WTC11 (cell line): ENCODE measurements around the gene COX5A. TPM values are rescaled to one million over a fixed set of nuclear protein-coding genes. Genes with fewer than 3 reads are reported as not detected.
A peak's percentile ranks its signal among the peaks of the same experiment; 100 is the strongest.

Experiments
- ATAC-seq: fragments of 200-7000 bp; cut with Tn5 transposase; 2 replicates; pipeline ENCODE4 v1.10.0; 2021; ENCODE audit warnings: mild to moderate bottlenecking, moderate library complexity
- CTCF ChIA-PET: fragments of 300-600 bp; sonication (Branson Sonifier 250); formaldehyde crosslinking; loops from one replicate; lab custom pipeline; 2021; ENCODE audit warnings: antibody characterized with exemption; lab: Charles Lee
- POLR2A ChIA-PET: fragments of 350-600 bp; sonication (Branson Sonifier 250); formaldehyde crosslinking; loops from one replicate; lab custom pipeline; 2021; ENCODE audit warnings: antibody characterized with exemption; lab: Charles Lee
- DNase-seq: peaks from one replicate; pipeline ENCODE4 v3.0.0; 2021; ENCODE audit warnings: low spot score
- H3K27ac Mint-ChIP-seq: 2 replicates; pipeline ENCODE4 v1.8.0; 2021; ENCODE audit warnings: mixed read lengths
- H3K27me3 Mint-ChIP-seq: 2 replicates; pipeline ENCODE4 v1.8.0; 2021; ENCODE audit warnings: low read depth, mild to moderate bottlenecking, moderate library complexity, mixed read lengths
- H3K36me3 Mint-ChIP-seq: 2 replicates; pipeline ENCODE4 v1.8.0; 2021; ENCODE audit warnings: mixed read lengths
- H3K4me1 Mint-ChIP-seq: 2 replicates; pipeline ENCODE4 v1.8.0; 2022; ENCODE audit warnings: mixed read lengths
- H3K4me3 Mint-ChIP-seq: 2 replicates; pipeline ENCODE4 v1.8.0; 2021; ENCODE audit warnings: mild to moderate bottlenecking, moderate library complexity, mixed read lengths
- H3K9me3 Mint-ChIP-seq: 2 replicates; pipeline ENCODE4 v1.8.0; 2021; ENCODE audit warnings: mixed read lengths
- AR ChIP-seq: fragments of 250-450 bp; sonication (Bioruptor Pico); IDR thresholded peaks from 2 replicates; pipeline ENCODE4 v1.9.0; 2021; ENCODE audit warnings: mild to moderate bottlenecking
- ATF3 ChIP-seq: sonication (generic); formaldehyde crosslinking; conservative IDR thresholded peaks from 2 replicates; pipeline ENCODE4 v1.8.1; 2022; ENCODE audit warnings: mild to moderate bottlenecking, missing genetic modification reagents
- ATF6 ChIP-seq: sonication (generic); formaldehyde crosslinking; IDR thresholded peaks from 2 replicates; pipeline ENCODE4 v1.8.1; 2023; ENCODE audit warnings: mild to moderate bottlenecking, missing genetic modification reagents
- CREB1 ChIP-seq: sonication (generic); formaldehyde crosslinking; IDR thresholded peaks from 2 replicates; pipeline ENCODE4 v1.8.0; 2023; ENCODE audit warnings: mild to moderate bottlenecking, missing genetic modification reagents
- ELF4 ChIP-seq: sonication (generic); formaldehyde crosslinking; IDR thresholded peaks from 2 replicates; pipeline ENCODE4 v1.8.1; 2022; ENCODE audit warnings: low read depth, mild to moderate bottlenecking, moderate library complexity, missing genetic modification reagents
- GABPB1 ChIP-seq: sonication (generic); formaldehyde crosslinking; IDR thresholded peaks from 2 replicates; pipeline ENCODE4 v1.8.1; 2023; ENCODE audit warnings: mild to moderate bottlenecking, missing genetic modification reagents
- JUN ChIP-seq: sonication (generic); formaldehyde crosslinking; IDR thresholded peaks from 2 replicates; pipeline ENCODE4 v1.8.0; 2023; ENCODE audit warnings: mild to moderate bottlenecking, missing genetic modification reagents
- NFE2L1 ChIP-seq: sonication (generic); formaldehyde crosslinking; IDR thresholded peaks from 2 replicates; pipeline ENCODE4 v1.8.1; 2023; ENCODE audit warnings: missing genetic modification reagents
- NR3C1 ChIP-seq: sonication (generic); formaldehyde crosslinking; conservative IDR thresholded peaks from 2 replicates; pipeline ENCODE4 v1.8.1; 2023; ENCODE audit warnings: low read depth, mild to moderate bottlenecking, missing genetic modification reagents
- PREB ChIP-seq: sonication (generic); formaldehyde crosslinking; IDR thresholded peaks from 2 replicates; pipeline ENCODE4 v1.8.1; 2022; ENCODE audit warnings: mild to moderate bottlenecking, missing genetic modification reagents, moderate library complexity, borderline replicate concordance
- PRRX2 ChIP-seq: fragments of 250-450 bp; sonication (Bioruptor Pico); IDR thresholded peaks from 2 replicates; pipeline ENCODE4 v1.8.0; 2021; ENCODE audit warnings: mild to moderate bottlenecking
- SMAD3 ChIP-seq: sonication (generic); formaldehyde crosslinking; IDR thresholded peaks from 2 replicates; pipeline ENCODE4 v1.8.0; 2022; ENCODE audit warnings: missing genetic modification reagents, mild to moderate bottlenecking, borderline replicate concordance
- SMAD4 ChIP-seq: sonication (generic); formaldehyde crosslinking; IDR thresholded peaks from 2 replicates; pipeline ENCODE4 v1.8.0; 2022; ENCODE audit warnings: mild to moderate bottlenecking, missing genetic modification reagents
- STAT6 ChIP-seq: sonication (generic); formaldehyde crosslinking; conservative IDR thresholded peaks from 2 replicates; pipeline ENCODE4 v1.8.1; 2023; ENCODE audit warnings: mild to moderate bottlenecking, low read depth, missing genetic modification reagents, moderate library complexity
- TEAD1 ChIP-seq: sonication (generic); formaldehyde crosslinking; IDR thresholded peaks from 2 replicates; pipeline ENCODE4 v1.8.0; 2022; ENCODE audit warnings: mild to moderate bottlenecking, missing genetic modification reagents
- TEAD4 ChIP-seq: sonication (generic); formaldehyde crosslinking; IDR thresholded peaks from 2 replicates; pipeline ENCODE4 v1.8.0; 2022; ENCODE audit warnings: mild to moderate bottlenecking, missing genetic modification reagents
- ZBTB21 ChIP-seq: sonication (generic); formaldehyde crosslinking; IDR thresholded peaks from 2 replicates; pipeline ENCODE4 v1.8.1; 2023; ENCODE audit warnings: mild to moderate bottlenecking, missing genetic modification reagents, borderline replicate concordance
- ZMAT4 ChIP-seq: fragments of 250-450 bp; sonication (Bioruptor Pico); IDR thresholded peaks from 2 replicates; pipeline ENCODE4 v1.9.0; 2021; ENCODE audit warnings: mild to moderate bottlenecking
- ZNF263 ChIP-seq: sonication (generic); formaldehyde crosslinking; IDR thresholded peaks from 2 replicates; pipeline ENCODE4 v1.8.1; 2022; ENCODE audit warnings: low read depth, mild to moderate bottlenecking, moderate library complexity, missing genetic modification reagents
- ZNF317 ChIP-seq: sonication (generic); formaldehyde crosslinking; IDR thresholded peaks from 2 replicates; pipeline ENCODE4 v1.8.1; 2023; ENCODE audit warnings: low read depth, mild to moderate bottlenecking, moderate library complexity, missing genetic modification reagents, borderline replicate concordance
- ZNF416 ChIP-seq: fragments of 250-450 bp; sonication (Bioruptor Pico); IDR thresholded peaks from 2 replicates; pipeline ENCODE4 v1.9.0; 2021; ENCODE audit warnings: mild to moderate bottlenecking, inconsistent platforms
- ZNF532 ChIP-seq: fragments of 250-450 bp; sonication (Bioruptor Pico); IDR thresholded peaks from 2 replicates; pipeline ENCODE4 v1.9.0; 2021; ENCODE audit warnings: mild to moderate bottlenecking, borderline replicate concordance
- total RNA-seq: library from RNA; stranded (reverse); gene quantifications from 3 replicates; pipeline ENCODE4 v1.2.3, GENCODE V29; 2021

Gene COX5A
- total RNA-seq, 1 experiment from 2014 or later: 354 TPM

GRCh38 chr15:74955796-74956647, 18.1 kb upstream of the COX5A start:
- H3K27me3 Mint-ChIP-seq: peaks cover 50% of the 10 kb centered on the region
- ATAC-seq: peak; percentile 3
- no peak overlapping the region for H3K27ac Mint-ChIP-seq
- H3K4me3 Mint-ChIP-seq: peak overlapping the region; percentile 86
- H3K4me1 Mint-ChIP-seq: peaks cover 40% of the 10 kb centered on the region
- POLR2A ChIA-PET: interaction anchor here (0.8 to 2.1 kb wide), 4 partner anchors 32 to 67 kb away, joined by 3 to 14 read pairs (median 3); partner anchors contain the start of genes PPCDC and SCAMP5
- CTCF ChIA-PET: interaction anchor here (0.7 to 4.0 kb wide), 14 partner anchors 18 to 324 kb away, joined by 3 to 24 read pairs (median 4); partner anchors contain the start of genes COX5A, PPCDC and SCAMP5
- no peaks in the 10 kb centered on the region for H3K9me3 Mint-ChIP-seq
- H3K36me3 Mint-ChIP-seq: no peaks in the 10 kb centered on the region
- peak; percentile 71 for DNase-seq
- TF ChIP-seq CREB1 (peak; percentile 98), ZBTB21 (peak; percentile 97), ATF3 (peak; percentile 95), ZNF263 (peak; percentile 85), JUN (peak; percentile 92; the same call in 1 of the 2 replicates), NR3C1 (CRISPR knock-in tag) (peak; percentile 95; the same call in 1 of the 2 replicates), AR (no peak), ATF6 (CRISPR knock-in tag) (peak; percentile 88; the same call in 1 of the 2 replicates), ZNF416 (no peak), PREB (CRISPR knock-in tag) (peak; percentile 82; the same call in 1 of the 2 replicates), PRRX2 (CRISPR knock-in tag) (no peak), SMAD3 (CRISPR knock-in tag) (peak; percentile 96), TEAD4 (CRISPR knock-in tag) (peak; percentile 72; the same call in 1 of the 2 replicates), ZNF317 (CRISPR knock-in tag) (peak; percentile 77), TEAD1 (CRISPR knock-in tag) (peak; percentile 61; the same call in 1 of the 2 replicates), NFE2L1 (CRISPR knock-in tag) (peak; percentile 98), ELF4 (peak; percentile 98), STAT6 (CRISPR knock-in tag) (peak; percentile 93), SMAD4 (peak; percentile 93), ZMAT4 (CRISPR knock-in tag) (no peak), ZNF532 (CRISPR knock-in tag) (0 out of 2 replicates have a peak, but pooled peaks have one; percentile 30), GABPB1 (no peak)
